ENCODE results near the gene WNT3A. TPM values are rescaled to one million over a fixed set of nuclear protein-coding genes. Genes with fewer than 3 reads are reported as not detected.

The WNT3A gene
- not detected in 2 replicates for polyA plus RNA-seq (2012; rRNA removed)
- not detected in 2 replicates for polyA plus RNA-seq (2012; cell fraction: cytosol; rRNA removed)
- polyA plus RNA-seq (2012; cell fraction: nucleus; rRNA removed): not detected in 2 replicates

- H3K27me3 ChIP-seq (ENCODE audit: insufficient read depth): peaks cover 39% of the 10 kb centered on the region
- H3F3A ChIP-seq (replicated peaks; ENCODE audit: insufficient read depth): no peaks in the 10 kb centered on the region
- TF ChIP-seq SIN3A (IDR thresholded peaks at IDR 0.05; ENCODE audit: borderline replicate concordance, low read depth, low read length) (no peak), POLR2AphosphoS5 (IDR thresholded peaks at IDR 0.05; ENCODE audit: low read depth, low read length) (no peak), RXRA (IDR thresholded peaks at IDR 0.05; ENCODE audit: borderline replicate concordance, low read depth) (no peak), FOXJ3 (CRISPR knock-in tag; IDR thresholded peaks at IDR 0.05) (no peak), IRF3 (IDR thresholded peaks at IDR 0.05; ENCODE audit: low read depth, low read length) (no peak), YY1 (IDR thresholded peaks at IDR 0.05; ENCODE audit: low read depth) (no peak), GABPA (IDR thresholded peaks at IDR 0.05; ENCODE audit: low read depth) (no peak), SMC3 (IDR thresholded peaks at IDR 0.05; ENCODE audit: low read depth, low read length) (no peak), FOSL2 (IDR thresholded peaks at IDR 0.05; ENCODE audit: borderline replicate concordance, low read depth) (no peak), NRF1 (IDR thresholded peaks at IDR 0.05; ENCODE audit: low read depth, low read length) (no peak), ELF1 (IDR thresholded peaks at IDR 0.05) (no peak), RAD21 (IDR thresholded peaks at IDR 0.05; ENCODE audit: low read length) (no peak), FOXM1 (IDR thresholded peaks at IDR 0.05; ENCODE audit: low read depth) (no peak), MXI1 (IDR thresholded peaks at IDR 0.05; ENCODE audit: low read depth, low read length) (no peak), RFX5 (IDR thresholded peaks at IDR 0.05; ENCODE audit: low read length) (no peak), MEF2A (IDR thresholded peaks at IDR 0.05; ENCODE audit: borderline replicate concordance, low read depth) (no peak)
- TF ChIP-seq, protein P1, sequence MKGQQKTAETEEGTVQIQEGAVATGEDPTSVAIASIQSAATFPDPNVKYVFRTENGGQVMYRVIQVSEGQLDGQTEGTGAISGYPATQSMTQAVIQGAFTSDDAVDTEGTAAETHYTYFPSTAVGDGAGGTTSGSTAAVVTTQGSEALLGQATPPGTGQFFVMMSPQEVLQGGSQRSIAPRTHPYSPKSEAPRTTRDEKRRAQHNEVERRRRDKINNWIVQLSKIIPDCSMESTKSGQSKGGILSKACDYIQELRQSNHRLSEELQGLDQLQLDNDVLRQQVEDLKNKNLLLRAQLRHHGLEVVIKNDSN (IDR thresholded peaks at IDR 0.05; ENCODE audit: borderline replicate concordance, low read depth): no peak
- TF ChIP-seq, protein P2, sequence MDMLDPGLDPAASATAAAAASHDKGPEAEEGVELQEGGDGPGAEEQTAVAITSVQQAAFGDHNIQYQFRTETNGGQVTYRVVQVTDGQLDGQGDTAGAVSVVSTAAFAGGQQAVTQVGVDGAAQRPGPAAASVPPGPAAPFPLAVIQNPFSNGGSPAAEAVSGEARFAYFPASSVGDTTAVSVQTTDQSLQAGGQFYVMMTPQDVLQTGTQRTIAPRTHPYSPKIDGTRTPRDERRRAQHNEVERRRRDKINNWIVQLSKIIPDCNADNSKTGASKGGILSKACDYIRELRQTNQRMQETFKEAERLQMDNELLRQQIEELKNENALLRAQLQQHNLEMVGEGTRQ (IDR thresholded peaks at IDR 0.05; ENCODE audit: borderline replicate concordance, low read depth, low read length): no peak
- TF ChIP-seq, protein P3, sequence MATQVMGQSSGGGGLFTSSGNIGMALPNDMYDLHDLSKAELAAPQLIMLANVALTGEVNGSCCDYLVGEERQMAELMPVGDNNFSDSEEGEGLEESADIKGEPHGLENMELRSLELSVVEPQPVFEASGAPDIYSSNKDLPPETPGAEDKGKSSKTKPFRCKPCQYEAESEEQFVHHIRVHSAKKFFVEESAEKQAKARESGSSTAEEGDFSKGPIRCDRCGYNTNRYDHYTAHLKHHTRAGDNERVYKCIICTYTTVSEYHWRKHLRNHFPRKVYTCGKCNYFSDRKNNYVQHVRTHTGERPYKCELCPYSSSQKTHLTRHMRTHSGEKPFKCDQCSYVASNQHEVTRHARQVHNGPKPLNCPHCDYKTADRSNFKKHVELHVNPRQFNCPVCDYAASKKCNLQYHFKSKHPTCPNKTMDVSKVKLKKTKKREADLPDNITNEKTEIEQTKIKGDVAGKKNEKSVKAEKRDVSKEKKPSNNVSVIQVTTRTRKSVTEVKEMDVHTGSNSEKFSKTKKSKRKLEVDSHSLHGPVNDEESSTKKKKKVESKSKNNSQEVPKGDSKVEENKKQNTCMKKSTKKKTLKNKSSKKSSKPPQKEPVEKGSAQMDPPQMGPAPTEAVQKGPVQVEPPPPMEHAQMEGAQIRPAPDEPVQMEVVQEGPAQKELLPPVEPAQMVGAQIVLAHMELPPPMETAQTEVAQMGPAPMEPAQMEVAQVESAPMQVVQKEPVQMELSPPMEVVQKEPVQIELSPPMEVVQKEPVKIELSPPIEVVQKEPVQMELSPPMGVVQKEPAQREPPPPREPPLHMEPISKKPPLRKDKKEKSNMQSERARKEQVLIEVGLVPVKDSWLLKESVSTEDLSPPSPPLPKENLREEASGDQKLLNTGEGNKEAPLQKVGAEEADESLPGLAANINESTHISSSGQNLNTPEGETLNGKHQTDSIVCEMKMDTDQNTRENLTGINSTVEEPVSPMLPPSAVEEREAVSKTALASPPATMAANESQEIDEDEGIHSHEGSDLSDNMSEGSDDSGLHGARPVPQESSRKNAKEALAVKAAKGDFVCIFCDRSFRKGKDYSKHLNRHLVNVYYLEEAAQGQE (IDR thresholded peaks at IDR 0.05; ENCODE audit: low read depth, low read length): no peak
- H3K9me2 ChIP-seq: no peaks in the 10 kb centered on the region
- ChIA-PET CTCF (no interaction called here), POLR2A (no interaction called here)
- DNase-seq: no peak
- H3K36me3 ChIP-seq (replicated peaks in 1 of 2; ENCODE audit: control insufficient read depth in 1 of 2, insufficient read depth in 2 of 2, low read length in 1 of 2): no peaks in the 10 kb centered on the region
- no peak within 1 kb of the TSS for H3K27ac ChIP-seq (ENCODE audit: low read depth in 2 of 2, low read length in 1 of 2)
- no peaks in the 10 kb centered on the region for H3K9me3 ChIP-seq
- H4K20me1 ChIP-seq (ENCODE audit: insufficient read depth): no peaks in the 10 kb centered on the region
- no peaks in the 10 kb centered on the region for H3K79me2 ChIP-seq (ENCODE audit: insufficient read depth)
- no peaks in the 10 kb centered on the region; a peak in 1 of 4 replicates for H3K4me1 ChIP-seq (ENCODE audit: control insufficient read depth in 1 of 2, insufficient read depth in 2 of 2, low read depth in 1 of 2, low read length in 1 of 2)
- no peak within 1 kb of the TSS for H2AFZ ChIP-seq (ENCODE audit: low read depth)
- WGBS (ENCODE audit: low lambda C conversion rate): 2% methylated on average over 10 of the region's 48 CpGs
- H3K4me3 ChIP-seq (ENCODE audit: low read depth in 2 of 2, low read length in 1 of 2): no peak within 1 kb of the TSS
- no peak within 1 kb of the TSS for H3K9ac ChIP-seq
- no peak within 1 kb of the TSS for H3K4me2 ChIP-seq
Measured at GRCh38 chr1:228006786-228007048, at the start of gene WNT3A. Gene WNT3A, plus strand, starts transcription at chr1:228006998. Its CDS starts 131 bp downstream, at chr1:228007129.

Measured in SK-N-SH (cell line).